Measurements from ENCODE around the gene SHROOM1.

GRCh38 chr5:132839426-132840301, 9.2 kb upstream of the SHROOM1 start:
- no peak for TF ChIP-seq EP300 (IDR thresholded peaks at IDR 0.05; ENCODE audit: borderline replicate concordance)
- TF ChIP-seq TAF1 (IDR thresholded peaks at IDR 0.05; ENCODE audit: low read depth) = no peak

Measured in Ishikawa (cell line).